PC-9 (cell line): Measurements from ENCODE around the gene DNAJB14. TPM values are rescaled to one million over a fixed set of nuclear protein-coding genes. Genes with fewer than 3 reads are reported as not detected.

Experiments used
- BruUV-seq: library from RNA; stranded (reverse); fragments of 400-500 nt; replicated peaks from 2 replicates; lab custom pipeline; 2021; lab: Mats Ljungman, UMichigan
- CTCF ChIA-PET: fragments of 300-600 bp; sonication (Branson Sonifier 250); formaldehyde crosslinking; loops from one replicate; lab custom pipeline; 2022; ENCODE audit warnings: antibody characterized with exemption; lab: Charles Lee
- POLR2A ChIA-PET: fragments of 300-600 bp; sonication (Branson Sonifier 250); formaldehyde crosslinking; loops from one replicate; lab custom pipeline; 2022; ENCODE audit warnings: antibody characterized with exemption; ENCODE audit not compliant: unreplicated experiment; lab: Charles Lee
- DNase-seq, 2 experiments: peaks; one replicate each; pipeline versions ENCODE4 v3.0.0 to v3.0.0-alpha.2; 2015 to 2022; ENCODE audit warnings: mixed read lengths in 1 of 2
- H2AFZ ChIP-seq: fragments of 200-600 bp; sonication (generic); 2 replicates; pipeline ENCODE4 v1.8.1; 2017; ENCODE audit warnings: antibody characterized with exemption
- H3F3A ChIP-seq: fragments of 200-600 bp; sonication (generic); 2 replicates; pipeline ENCODE4 v1.8.1; 2017; ENCODE audit warnings: antibody characterized with exemption, mild to moderate bottlenecking, low read depth; ENCODE audit not compliant: insufficient read depth
- H3K27ac ChIP-seq: fragments of 200-600 bp; sonication (generic); 2 replicates; pipeline ENCODE4 v1.6.1; 2016; ENCODE audit warnings: mixed run types
- H3K27me3 ChIP-seq: fragments of 200-600 bp; sonication (generic); 2 replicates; pipeline ENCODE4 v1.6.1; 2016; ENCODE audit warnings: low read depth, mixed run types; ENCODE audit not compliant: insufficient read depth
- H3K36me3 ChIP-seq: fragments of 200-600 bp; sonication (generic); 2 replicates; pipeline ENCODE4 v1.6.1; 2016; ENCODE audit warnings: low read depth, mixed run types
- H3K4me1 ChIP-seq: fragments of 200-600 bp; sonication (generic); replicated peaks from 2 replicates; pipeline ENCODE4 v1.6.1; 2016; ENCODE audit warnings: mixed run types; ENCODE audit not compliant: insufficient read depth
- H3K4me2 ChIP-seq: fragments of 200-600 bp; sonication (generic); 2 replicates; pipeline ENCODE4 v1.6.1; 2017; ENCODE audit warnings: mixed run types
- H3K4me3 ChIP-seq: fragments of 200-600 bp; sonication (generic); 2 replicates; pipeline ENCODE4 v1.6.1; 2016; ENCODE audit warnings: mixed run types
- H3K79me2 ChIP-seq: fragments of 200-600 bp; sonication (generic); 2 replicates; pipeline ENCODE4 v1.6.1; 2017; ENCODE audit warnings: low read depth, mixed run types
- H3K9me2 ChIP-seq: fragments of 200-600 bp; sonication (generic); 2 replicates; pipeline ENCODE4 v1.8.1; 2017; ENCODE audit warnings: mild to moderate bottlenecking; ENCODE audit not compliant: insufficient read depth
- H3K9me3 ChIP-seq: fragments of 200-600 bp; sonication (generic); 2 replicates; pipeline ENCODE4 v1.8.1; 2016; ENCODE audit warnings: low read depth; ENCODE audit not compliant: insufficient read depth
- H4K20me1 ChIP-seq: fragments of 200-600 bp; sonication (generic); 2 replicates; pipeline ENCODE4 v1.8.1; 2017; ENCODE audit not compliant: insufficient read depth
- EZH2 ChIP-seq: fragments of 200-600 bp; sonication (generic); IDR thresholded peaks from 2 replicates; pipeline ENCODE4 v1.8.0; 2017; ENCODE audit warnings: antibody characterized with exemption, low read depth
- intact Hi-C: fragments of 100-400 bp; cut with micrococcal nuclease; formaldehyde crosslinking; loops from one replicate; pipeline ENCODE4 v1.10.0; 2022; ENCODE audit not compliant: unreplicated experiment
- total RNA-seq: library from RNA; stranded (reverse); gene quantifications from 2 replicates; pipeline ENCODE4 v1.2.3, GENCODE V29; 2021
- TF ChIP-seq, protein P1 (sequence below): fragments of 200-600 bp; sonication (generic); conservative IDR thresholded peaks from 2 replicates; pipeline ENCODE4 v1.6.1; 2017; ENCODE audit warnings: mixed run types, antibody characterized with exemption, mild to moderate bottlenecking, moderate library complexity

Gene DNAJB14
- total RNA-seq, 1 experiment from 2014 or later = 28.6 TPM

- POLR2A ChIA-PET = no interaction called here
- Histone ChIP-seq H3F3A (no peaks in the 10 kb centered on the region), H3K4me2 (no peak overlapping the region), H3K27ac (no peak overlapping the region), H3K27me3 (no peaks in the 10 kb centered on the region), H3K36me3 (no peaks in the 10 kb centered on the region), H3K79me2 (no peaks in the 10 kb centered on the region), H3K9me3 (no peaks in the 10 kb centered on the region), H3K4me1 (no peaks in the 10 kb centered on the region), H2AFZ (no peak overlapping the region), H4K20me1 (no peaks in the 10 kb centered on the region), H3K9me2 (no peaks in the 10 kb centered on the region), H3K4me3 (no peak overlapping the region)
- TF ChIP-seq EZH2 = no peak
- TF ChIP-seq, protein P1, sequence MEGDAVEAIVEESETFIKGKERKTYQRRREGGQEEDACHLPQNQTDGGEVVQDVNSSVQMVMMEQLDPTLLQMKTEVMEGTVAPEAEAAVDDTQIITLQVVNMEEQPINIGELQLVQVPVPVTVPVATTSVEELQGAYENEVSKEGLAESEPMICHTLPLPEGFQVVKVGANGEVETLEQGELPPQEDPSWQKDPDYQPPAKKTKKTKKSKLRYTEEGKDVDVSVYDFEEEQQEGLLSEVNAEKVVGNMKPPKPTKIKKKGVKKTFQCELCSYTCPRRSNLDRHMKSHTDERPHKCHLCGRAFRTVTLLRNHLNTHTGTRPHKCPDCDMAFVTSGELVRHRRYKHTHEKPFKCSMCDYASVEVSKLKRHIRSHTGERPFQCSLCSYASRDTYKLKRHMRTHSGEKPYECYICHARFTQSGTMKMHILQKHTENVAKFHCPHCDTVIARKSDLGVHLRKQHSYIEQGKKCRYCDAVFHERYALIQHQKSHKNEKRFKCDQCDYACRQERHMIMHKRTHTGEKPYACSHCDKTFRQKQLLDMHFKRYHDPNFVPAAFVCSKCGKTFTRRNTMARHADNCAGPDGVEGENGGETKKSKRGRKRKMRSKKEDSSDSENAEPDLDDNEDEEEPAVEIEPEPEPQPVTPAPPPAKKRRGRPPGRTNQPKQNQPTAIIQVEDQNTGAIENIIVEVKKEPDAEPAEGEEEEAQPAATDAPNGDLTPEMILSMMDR = no peak
- BruUV-seq = no TSS peak
- intact Hi-C loops = no loop called here
- no peak for DNase-seq
- CTCF ChIA-PET = no interaction called here
These were observed 40.4 kb upstream of the DNAJB14 start for GRCh38 chr4:99986792-99987191.

DNA sequence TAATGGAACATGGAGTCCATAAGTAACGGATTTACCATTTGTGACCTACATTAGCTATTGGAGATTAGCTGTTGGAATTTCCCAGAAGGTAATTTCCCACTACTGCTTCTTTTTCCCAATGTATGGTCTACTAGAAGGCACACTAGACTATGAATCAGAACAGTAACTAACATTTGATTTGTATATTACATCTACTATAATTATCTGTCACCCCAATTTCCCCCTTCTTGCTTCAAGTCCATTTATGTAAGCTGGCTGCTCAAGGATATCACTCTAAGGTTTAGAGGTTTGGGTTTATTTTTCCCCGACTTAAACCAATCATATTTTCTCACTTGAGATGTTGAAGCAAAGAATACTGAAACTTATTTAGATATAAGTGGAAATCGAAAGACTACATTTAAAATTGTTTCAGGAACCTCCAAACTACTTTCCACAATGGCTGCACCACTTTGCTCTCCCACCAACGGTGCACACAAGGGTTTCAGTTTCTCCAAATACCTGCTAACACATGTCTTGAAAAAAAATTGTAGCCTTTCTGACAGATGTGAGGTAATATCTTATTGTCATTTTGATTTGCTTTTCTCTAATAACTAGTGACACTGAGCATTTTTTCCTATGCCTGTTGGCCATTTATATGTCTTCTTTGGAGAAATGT is 37.0 kb upstream of the DNAJB14 start:
- Histone ChIP-seq H3K4me3 (no peak overlapping the region), H3K9me3 (no peaks in the 10 kb centered on the region), H3K79me2 (no peaks in the 10 kb centered on the region), H3K27ac (no peak overlapping the region), H2AFZ (no peak overlapping the region), H4K20me1 (no peaks in the 10 kb centered on the region), H3K9me2 (no peaks in the 10 kb centered on the region), H3K4me2 (no peak overlapping the region), H3F3A (no peaks in the 10 kb centered on the region), H3K27me3 (no peaks in the 10 kb centered on the region), H3K4me1 (no peaks in the 10 kb centered on the region), H3K36me3 (no peaks in the 10 kb centered on the region)
- no TSS peak for BruUV-seq
- intact Hi-C loops = no loop called here
- ChIA-PET POLR2A (no interaction called here), CTCF (no interaction called here)
- no peak for TF ChIP-seq EZH2
- TF ChIP-seq, protein P1 = no peak
- no peak for DNase-seq

- Histone ChIP-seq H3F3A (no peaks in the 10 kb centered on the region), H3K36me3 (no peaks in the 10 kb centered on the region), H3K4me1 (no peaks in the 10 kb centered on the region), H3K27ac (no peak overlapping the region), H3K9me2 (no peaks in the 10 kb centered on the region), H3K4me2 (no peak overlapping the region), H3K9me3 (no peaks in the 10 kb centered on the region), H4K20me1 (no peaks in the 10 kb centered on the region), H2AFZ (no peak overlapping the region), H3K4me3 (no peak overlapping the region), H3K27me3 (no peaks in the 10 kb centered on the region), H3K79me2 (no peaks in the 10 kb centered on the region)
- no TSS peak for BruUV-seq
- CTCF ChIA-PET = no interaction called here
- intact Hi-C loops = no loop called here
- POLR2A ChIA-PET = no interaction called here
- no peak for TF ChIP-seq EZH2
- TF ChIP-seq, protein P1 = no peak
- no peak for DNase-seq
These were observed 33.5 kb upstream of the DNAJB14 start for GRCh38 chr4:99979872-99980271.
